ENCODE measurements around the gene TTC38.

DNA sequence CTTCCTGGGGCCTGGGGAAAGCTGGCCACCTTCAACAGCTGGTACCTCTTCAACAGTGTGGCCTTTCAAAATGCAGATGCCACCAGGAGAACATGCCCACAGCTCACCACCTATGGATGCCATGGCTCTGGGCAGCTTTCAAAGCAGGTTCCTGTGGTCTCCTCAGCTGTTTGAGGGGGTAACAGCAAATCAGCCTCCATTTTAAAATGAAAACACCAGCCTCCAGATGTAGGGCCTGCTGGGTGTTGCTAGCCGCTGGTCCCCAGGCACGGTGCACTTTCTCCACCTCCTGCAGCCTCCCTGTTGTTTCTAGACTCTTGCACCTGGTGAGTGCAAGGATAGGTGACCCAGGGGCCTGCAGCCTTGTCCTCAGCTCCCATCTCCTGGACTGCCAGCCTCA is 27.7 kb upstream of the TTC38 start:
- TF ChIP-seq, protein P1, sequence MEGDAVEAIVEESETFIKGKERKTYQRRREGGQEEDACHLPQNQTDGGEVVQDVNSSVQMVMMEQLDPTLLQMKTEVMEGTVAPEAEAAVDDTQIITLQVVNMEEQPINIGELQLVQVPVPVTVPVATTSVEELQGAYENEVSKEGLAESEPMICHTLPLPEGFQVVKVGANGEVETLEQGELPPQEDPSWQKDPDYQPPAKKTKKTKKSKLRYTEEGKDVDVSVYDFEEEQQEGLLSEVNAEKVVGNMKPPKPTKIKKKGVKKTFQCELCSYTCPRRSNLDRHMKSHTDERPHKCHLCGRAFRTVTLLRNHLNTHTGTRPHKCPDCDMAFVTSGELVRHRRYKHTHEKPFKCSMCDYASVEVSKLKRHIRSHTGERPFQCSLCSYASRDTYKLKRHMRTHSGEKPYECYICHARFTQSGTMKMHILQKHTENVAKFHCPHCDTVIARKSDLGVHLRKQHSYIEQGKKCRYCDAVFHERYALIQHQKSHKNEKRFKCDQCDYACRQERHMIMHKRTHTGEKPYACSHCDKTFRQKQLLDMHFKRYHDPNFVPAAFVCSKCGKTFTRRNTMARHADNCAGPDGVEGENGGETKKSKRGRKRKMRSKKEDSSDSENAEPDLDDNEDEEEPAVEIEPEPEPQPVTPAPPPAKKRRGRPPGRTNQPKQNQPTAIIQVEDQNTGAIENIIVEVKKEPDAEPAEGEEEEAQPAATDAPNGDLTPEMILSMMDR (IDR thresholded peaks at IDR 0.05) = no peak
- TF ChIP-seq POLR2AphosphoS5 (IDR thresholded peaks at IDR 0.05) = no peak
